ENCODE data around the gene CUL7.

GRCh38 chr6:43036712-43037111 lies 16.9 kb downstream of the CUL7 start:
- TF ChIP-seq CTCF (IDR thresholded peaks at IDR 0.05; ENCODE audit: insufficient read depth, low read length) (no peak), POLR2AphosphoS5 (IDR thresholded peaks at IDR 0.05; ENCODE audit: low read depth) (no peak), REST (IDR thresholded peaks at IDR 0.05; ENCODE audit: insufficient replicate concordance, low read depth) (no peak)

All from HL-60 (cell line).